ENCODE results near the gene SFSWAP. TPM values are rescaled to one million over a fixed set of nuclear protein-coding genes. Genes with fewer than 3 reads are reported as not detected.

Gene SFSWAP
- total and polyA plus RNA-seq, 10 donors, result 19.5 to 74.4 (median 58.8) TPM

- H3K27me3 ChIP-seq (replicated peaks in 1 of 7), result peaks cover 0 to 13% (median 0%) of the 10 kb centered on the region in 7 donors
These were observed 131.3 kb downstream of the SFSWAP start for GRCh38 chr12:131842169-131842568.

GRCh38 chr12:131843527-131843926 lies 132.6 kb downstream of the SFSWAP start:
- H3K36me3 ChIP-seq, result peaks cover 0 to 5% (median 0%) of the 10 kb centered on the region in 6 donors
- TF ChIP-seq POLR2AphosphoS5 (IDR thresholded peaks at IDR 0.05), result no peak
- no peak for TF ChIP-seq CTCF (IDR thresholded peaks at IDR 0.05 in 8 of 11, conservative IDR thresholded peaks at IDR 0.05 in 3 of 11)
- no peak for TF ChIP-seq POLR2A (IDR thresholded peaks at IDR 0.05)
- no peaks in the 10 kb centered on the region for H3K27me3 ChIP-seq (replicated peaks in 1 of 7)
- WGBS, 5 donors, result 89 to 93% (median 90%) methylated on average over 15 to 16 of the region's 16 CpGs
- H3K4me3 ChIP-seq, result no peak overlapping the region
- no peak for DNase-seq
- no peak overlapping the region for H3K27ac ChIP-seq
- intact Hi-C loops (cut with DNase I; ENCODE audit: low total_unique reads), result no loop called here
- no peaks in the 10 kb centered on the region for H3K9me3 ChIP-seq
- H3K4me1 ChIP-seq, result no peaks in the 10 kb centered on the region

More at GRCh38 chr12:131842169-131842568, 131.3 kb downstream of the SFSWAP start:
- Histone ChIP-seq H3K27ac (no peak overlapping the region), H3K9me3 (no peaks in the 10 kb centered on the region), H3K4me3 (no peak overlapping the region), H3K4me1 (no peaks in the 10 kb centered on the region), H3K36me3 (peaks cover 0 to 5% (median 0%) of the 10 kb centered on the region in 6 donors)
- no peak for TF ChIP-seq CTCF (IDR thresholded peaks at IDR 0.05 in 8 of 11, conservative IDR thresholded peaks at IDR 0.05 in 3 of 11)
- no peak for TF ChIP-seq POLR2A (IDR thresholded peaks at IDR 0.05)
- no peak for TF ChIP-seq POLR2AphosphoS5 (IDR thresholded peaks at IDR 0.05)
- WGBS, 5 donors, result 84 to 94% (median 90%) methylated on average over 10 to 15 of the region's 15 CpGs
- intact Hi-C loops (cut with DNase I; ENCODE audit: low total_unique reads), result no loop called here
- DNase-seq, result no peak

GRCh38 chr12:131844140-131844539 lies 133.2 kb downstream of the SFSWAP start:
- intact Hi-C loops (cut with DNase I; ENCODE audit: low total_unique reads), result no loop called here

GRCh38 chr12:131844656-131845055 lies 133.8 kb downstream of the SFSWAP start:
- Histone ChIP-seq H3K4me3 (no peak overlapping the region), H3K36me3 (peaks cover 0 to 5% (median 0%) of the 10 kb centered on the region in 6 donors), H3K9me3 (no peaks in the 10 kb centered on the region), H3K27ac (no peak overlapping the region), H3K4me1 (no peaks in the 10 kb centered on the region), H3K27me3 (replicated peaks in 1 of 7) (no peaks in the 10 kb centered on the region)
- no peak for DNase-seq
- 88 to 97% (median 93%) methylated on average over 20 to 25 of the region's 25 CpGs for WGBS, 5 donors
- intact Hi-C loops (cut with DNase I; ENCODE audit: low total_unique reads), result no loop called here
- no peak for TF ChIP-seq POLR2A (IDR thresholded peaks at IDR 0.05)
- no peak for TF ChIP-seq POLR2AphosphoS5 (IDR thresholded peaks at IDR 0.05)
- no peak for TF ChIP-seq CTCF (IDR thresholded peaks at IDR 0.05 in 8 of 11, conservative IDR thresholded peaks at IDR 0.05 in 3 of 11)

More at GRCh38 chr12:131844140-131844539, 133.2 kb downstream of the SFSWAP start:
- Histone ChIP-seq H3K27ac (no peak overlapping the region), H3K27me3 (replicated peaks in 1 of 7) (no peaks in the 10 kb centered on the region), H3K4me3 (no peak overlapping the region), H3K4me1 (no peaks in the 10 kb centered on the region), H3K36me3 (peaks cover 0 to 5% (median 0%) of the 10 kb centered on the region in 6 donors), H3K9me3 (no peaks in the 10 kb centered on the region)
- DNase-seq, result no peak
- TF ChIP-seq POLR2AphosphoS5 (IDR thresholded peaks at IDR 0.05), result no peak
- TF ChIP-seq CTCF (IDR thresholded peaks at IDR 0.05 in 8 of 11, conservative IDR thresholded peaks at IDR 0.05 in 3 of 11), result no peak
- no peak for TF ChIP-seq POLR2A (IDR thresholded peaks at IDR 0.05)
- 80 to 94% (median 89%) methylated on average over 8 to 11 of the region's 11 CpGs for WGBS, 5 donors

All from spleen (tissue), 11 donors.